NB4 (cell line): ENCODE data around the gene PXT1.
"Not testable (repeated sequence)": the region's sequence is repeated elsewhere in the genome, so short reads cannot be mapped to it uniquely, and the experiment has no call there.

Source experiments
- DNase-seq: peaks from one replicate; pipeline ENCODE4 v3.0.0; 2010; ENCODE audit warnings: low read depth
- H3K4me3 ChIP-seq: one replicate; pipeline ENCODE4 v1.5.1; 2011; ENCODE audit warnings: mild to moderate bottlenecking, low read depth, low read length, moderate library complexity
- CTCF ChIP-seq: IDR thresholded peaks from one replicate; pipeline ENCODE4 v1.5.1; 2012; ENCODE audit warnings: low read depth, low read length
- MAX ChIP-seq: IDR thresholded peaks from 2 replicates; pipeline ENCODE4 v1.6.1; 2011; ENCODE audit warnings: low read depth, low read length
- MYC ChIP-seq: IDR thresholded peaks from 2 replicates; pipeline ENCODE4 v1.6.1; 2011; ENCODE audit warnings: low read depth, low read length
- POLR2A ChIP-seq: IDR thresholded peaks from 2 replicates; pipeline ENCODE4 v1.6.1; 2011; ENCODE audit warnings: mild to moderate bottlenecking; ENCODE audit not compliant: insufficient read length; ENCODE audit errors: extremely low read depth

Gene PXT1

GRCh38 chr6:36414481-36414880, 28.2 kb downstream of the PXT1 start:
- DNase-seq, result no peak
- H3K4me3 ChIP-seq, result no peak overlapping the region
- TF ChIP-seq MYC (no peak), MAX (no peak), CTCF (no peak), POLR2A (no peak)

GRCh38 chr6:36413489-36414480, 28.9 kb downstream of the PXT1 start:
- H3K4me3 ChIP-seq, result no peak overlapping the region
- TF ChIP-seq POLR2A (no peak), CTCF (no peak)
- DNase-seq, result no peak

- H3K4me3 ChIP-seq, DNase-seq: not testable (repeated sequence)
Measured at GRCh38 chr6:36409718-36410117, 32.9 kb downstream of the PXT1 start.

- TF ChIP-seq MYC (no peak), MAX (no peak), CTCF (no peak), POLR2A (no peak)
- DNase-seq, result no peak
- H3K4me3 ChIP-seq, result no peak overlapping the region
Measured at GRCh38 chr6:36404164-36404563, 38.5 kb downstream of the PXT1 start.

GRCh38 chr6:36402481-36402880, 40.2 kb downstream of the PXT1 start:
- no peak for DNase-seq
- TF ChIP-seq CTCF (no peak), MAX (no peak), MYC (no peak), POLR2A (no peak)
- H3K4me3 ChIP-seq, result no peak overlapping the region

- TF ChIP-seq MAX (no peak), MYC (no peak), CTCF (no peak), POLR2A (no peak)
- no peak overlapping the region for H3K4me3 ChIP-seq
- DNase-seq, result no peak
Measured at GRCh38 chr6:36399970-36400369, 42.7 kb downstream of the PXT1 start.
